SJSA1 (cell line): ENCODE measurements around the gene LRIT1. TPM values are rescaled to one million over a fixed set of nuclear protein-coding genes. Genes with fewer than 3 reads are reported as not detected.

Experiments
- DNase-seq, 2 experiments: peaks; one replicate each; pipeline ENCODE4 v3.0.0-alpha.2; 2015 to 2020; ENCODE audit warnings: low spot score in 2 of 2, low read depth in 1 of 2
- H3K27ac ChIP-seq: fragments of 250-450 bp; sonication (Bioruptor Pico); 2 replicates; pipeline ENCODE4 v1.5.1; 2020; ENCODE audit warnings: mild to moderate bottlenecking, moderate library complexity
- H3K27me3 ChIP-seq: fragments of 250-450 bp; sonication (Bioruptor Pico); replicated peaks from 2 replicates; pipeline ENCODE4 v1.5.1; 2020; ENCODE audit warnings: mild to moderate bottlenecking, moderate library complexity
- H3K36me3 ChIP-seq: fragments of 250-450 bp; sonication (Bioruptor Pico); 2 replicates; pipeline ENCODE4 v1.5.1; 2020; ENCODE audit warnings: mild to moderate bottlenecking
- H3K4me1 ChIP-seq: fragments of 250-450 bp; sonication (Bioruptor Pico); replicated peaks from 2 replicates; pipeline ENCODE4 v1.6.1; 2021; ENCODE audit warnings: mild to moderate bottlenecking
- H3K4me3 ChIP-seq: fragments of 250-450 bp; sonication (Bioruptor Pico); 2 replicates; pipeline ENCODE4 v1.5.1; 2020; ENCODE audit warnings: mild to moderate bottlenecking
- H3K9me3 ChIP-seq: fragments of 250-450 bp; sonication (Bioruptor Pico); replicated peaks from 2 replicates; pipeline ENCODE4 v1.5.1; 2020; ENCODE audit warnings: mild to moderate bottlenecking
- total RNA-seq: library from RNA; depleted of rRNA; stranded (reverse); fragments of >200 nt; shearing (Covaris generic); gene quantifications from 2 replicates; pipeline ENCODE4 v1.2.3, GENCODE V29; 2014

The LRIT1 gene
- total RNA-seq, 1 experiment from 2014 or later: not detected

DNA sequence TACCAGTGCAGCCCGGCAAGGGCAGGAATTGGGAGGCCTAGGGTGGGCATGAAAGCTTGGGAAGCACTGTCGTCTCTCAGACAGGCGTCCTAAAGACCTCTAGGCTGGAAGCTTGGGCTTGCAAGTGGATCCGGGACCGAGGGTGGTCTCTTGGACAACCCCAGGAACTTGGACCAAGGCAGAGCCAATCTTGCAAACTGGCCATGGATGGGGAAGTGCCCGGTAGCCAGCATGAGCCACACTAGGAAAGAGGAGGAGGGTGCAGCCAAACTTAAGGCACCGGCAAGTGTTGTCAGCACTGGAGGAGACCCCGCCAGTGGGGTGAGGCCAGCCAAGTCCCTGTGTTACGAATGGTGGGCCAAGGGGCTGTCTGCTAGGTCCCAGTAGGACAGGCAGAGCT lies 24.5 kb downstream of the LRIT1 start:
- DNase-seq: no peak
- Histone ChIP-seq H3K9me3 (no peaks in the 10 kb centered on the region), H3K4me1 (no peaks in the 10 kb centered on the region), H3K27ac (no peak overlapping the region), H3K4me3 (no peak overlapping the region), H3K27me3 (no peaks in the 10 kb centered on the region; the same call in 1 of the 2 replicates), H3K36me3 (no peaks in the 10 kb centered on the region)

DNA sequence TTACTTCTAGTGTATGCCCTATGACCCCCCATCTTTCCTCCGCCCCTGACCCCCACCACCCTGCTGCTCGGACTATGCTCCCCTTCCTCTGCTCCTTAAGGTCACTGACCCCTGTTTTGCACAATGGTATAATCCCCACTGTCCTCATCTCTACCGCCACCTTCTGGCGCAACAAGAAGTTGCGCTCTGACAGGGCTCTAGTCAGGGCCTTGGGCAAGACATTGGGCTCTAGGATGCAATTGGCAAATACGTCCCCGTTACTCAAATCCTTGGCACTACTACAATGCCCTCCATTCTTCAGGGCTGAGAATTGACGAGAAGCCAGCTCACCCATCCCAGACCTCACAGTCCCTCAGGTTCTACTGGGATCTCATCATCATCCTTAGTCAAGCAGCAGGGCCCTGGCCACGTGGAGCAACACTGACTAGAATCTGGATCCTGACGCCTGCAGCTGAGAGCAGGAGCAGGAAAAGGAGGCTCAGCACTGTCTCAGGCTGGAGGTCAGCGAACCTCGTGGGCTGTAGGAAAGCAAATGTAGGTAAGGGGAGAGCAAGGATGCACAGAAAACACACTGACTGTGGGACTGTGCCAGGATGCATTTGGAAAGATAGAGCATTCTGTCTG lies 26.6 kb downstream of the LRIT1 start:
- Histone ChIP-seq H3K27ac (no peak overlapping the region), H3K27me3 (peaks cover 2% of the 10 kb centered on the region; the same call in 1 of the 2 replicates), H3K36me3 (no peaks in the 10 kb centered on the region), H3K4me3 (no peak overlapping the region), H3K9me3 (no peaks in the 10 kb centered on the region), H3K4me1 (no peaks in the 10 kb centered on the region)
- DNase-seq: no peak

DNA sequence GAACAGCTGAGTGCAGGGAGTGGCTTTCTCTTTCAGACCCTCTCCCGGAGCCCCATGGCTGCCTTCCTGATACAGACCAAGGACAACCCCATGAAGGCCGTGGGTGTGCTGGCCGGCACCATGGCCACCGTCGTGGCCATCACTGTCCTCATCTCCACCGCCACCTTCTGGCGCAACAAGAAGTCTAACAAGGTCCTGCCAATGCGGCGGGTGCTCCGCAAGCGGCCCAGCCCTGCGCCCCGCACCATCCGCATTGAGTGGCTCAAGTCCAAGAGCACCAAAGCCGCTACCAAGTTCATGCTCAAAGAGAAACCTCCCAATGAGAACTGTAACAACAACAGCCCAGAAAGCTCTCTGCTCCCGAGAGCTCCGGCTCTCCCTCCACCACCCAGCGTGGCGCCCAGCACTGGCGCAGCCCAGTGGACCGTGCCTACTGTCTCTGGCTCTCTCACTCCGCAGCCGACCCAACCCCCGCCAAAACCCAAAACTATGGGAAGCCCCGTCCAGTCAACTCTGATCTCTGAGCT lies 27.2 kb downstream of the LRIT1 start:
- H3K36me3 ChIP-seq: no peaks in the 10 kb centered on the region
- DNase-seq: no peak
- no peaks in the 10 kb centered on the region for H3K4me1 ChIP-seq
- H3K27me3 ChIP-seq: peaks cover 3% of the 10 kb centered on the region; the same call in 1 of the 2 replicates
- H3K27ac ChIP-seq: no peak overlapping the region
- H3K4me3 ChIP-seq: no peak overlapping the region
- H3K9me3 ChIP-seq: no peaks in the 10 kb centered on the region

DNA sequence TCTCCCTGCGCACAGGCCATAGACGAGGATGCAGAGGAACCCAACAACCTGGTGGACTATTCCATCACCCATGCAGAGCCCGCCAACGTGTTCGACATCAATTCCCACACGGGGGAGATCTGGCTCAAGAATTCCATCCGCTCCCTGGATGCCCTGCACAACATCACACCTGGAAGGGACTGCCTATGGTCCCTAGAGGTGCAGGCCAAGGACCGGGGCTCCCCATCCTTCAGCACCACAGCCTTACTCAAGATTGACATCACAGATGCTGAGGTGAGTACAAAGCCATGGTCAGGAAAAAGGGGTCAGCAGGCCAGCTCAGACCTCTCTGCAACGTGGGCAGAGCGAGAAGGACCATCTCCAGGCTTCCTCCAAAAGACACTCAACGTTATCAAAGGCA lies 28.3 kb downstream of the LRIT1 start:
- H3K27me3 ChIP-seq: 0 out of 2 replicates have a peak, but pooled peaks cover 3% of the 10 kb centered on the region
- no peak overlapping the region for H3K4me3 ChIP-seq
- DNase-seq: no peak
- H3K27ac ChIP-seq: no peak overlapping the region
- H3K36me3 ChIP-seq: no peaks in the 10 kb centered on the region
- no peaks in the 10 kb centered on the region for H3K9me3 ChIP-seq
- H3K4me1 ChIP-seq: no peaks in the 10 kb centered on the region

DNA sequence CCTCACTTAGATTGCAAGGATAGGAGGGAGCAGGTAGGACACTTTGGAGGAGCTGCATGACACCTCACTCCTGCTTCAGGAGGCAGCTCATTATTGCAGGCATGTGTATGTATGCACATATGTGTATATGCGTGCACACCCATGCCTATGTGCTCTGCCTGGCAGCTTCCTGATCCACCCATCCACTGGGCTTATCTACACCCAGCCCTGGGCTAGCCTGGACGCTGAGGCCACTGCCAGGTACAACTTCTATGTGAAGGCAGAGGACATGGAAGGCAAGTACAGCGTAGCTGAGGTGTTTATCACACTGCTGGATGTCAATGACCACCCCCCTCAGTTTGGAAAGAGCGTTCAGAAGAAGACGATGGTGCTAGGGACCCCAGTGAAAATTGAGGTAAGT lies 29.3 kb downstream of the LRIT1 start:
- Histone ChIP-seq H3K36me3 (no peaks in the 10 kb centered on the region), H3K9me3 (no peaks in the 10 kb centered on the region), H3K27ac (no peak overlapping the region), H3K4me1 (no peaks in the 10 kb centered on the region), H3K27me3 (0 out of 2 replicates have a peak, but pooled peaks cover 3% of the 10 kb centered on the region), H3K4me3 (no peak overlapping the region)
- DNase-seq: no peak

DNA sequence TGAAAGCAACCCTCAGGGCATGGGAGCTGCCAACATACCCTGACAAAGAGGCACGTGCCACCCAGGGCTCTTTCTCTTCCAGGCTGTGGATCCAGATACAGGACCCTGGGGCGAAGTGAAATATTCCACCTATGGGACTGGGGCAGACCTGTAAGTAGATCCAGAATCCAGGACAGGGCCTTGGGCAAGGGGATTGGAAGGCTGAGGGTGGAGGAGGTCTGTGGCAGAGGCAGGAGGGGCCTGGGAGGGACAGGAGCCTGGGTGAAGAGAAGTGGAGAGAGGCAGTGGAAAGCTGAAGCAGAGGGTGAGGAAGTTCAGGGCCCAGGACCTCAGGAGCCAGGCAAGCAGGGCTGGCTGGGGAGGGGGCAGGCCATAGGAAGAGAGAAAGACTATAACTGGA lies 29.8 kb downstream of the LRIT1 start:
- Histone ChIP-seq H3K4me1 (no peaks in the 10 kb centered on the region), H3K9me3 (no peaks in the 10 kb centered on the region), H3K27me3 (0 out of 2 replicates have a peak, but pooled peaks cover 3% of the 10 kb centered on the region), H3K36me3 (no peaks in the 10 kb centered on the region), H3K4me3 (no peak overlapping the region), H3K27ac (no peak overlapping the region)
- no peak for DNase-seq

DNA sequence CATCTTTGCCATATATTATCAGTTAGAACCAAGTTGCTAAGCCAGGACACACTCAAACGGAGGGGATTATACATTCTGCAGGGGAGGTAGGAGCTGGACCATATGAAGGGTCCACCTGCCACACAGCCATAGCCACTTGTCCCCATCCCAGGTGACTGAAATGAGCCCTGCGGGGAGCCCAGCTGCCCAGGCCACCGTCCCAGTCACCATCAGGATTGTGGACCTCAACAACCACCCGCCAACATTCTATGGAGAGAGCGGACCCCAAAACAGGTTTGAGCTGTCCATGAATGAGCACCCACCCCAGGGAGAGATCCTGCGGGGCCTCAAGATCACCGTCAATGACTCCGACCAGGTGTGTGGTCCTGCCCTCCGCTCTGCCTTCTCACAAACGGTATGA lies 33.3 kb downstream of the LRIT1 start:
- Histone ChIP-seq H3K4me1 (no peaks in the 10 kb centered on the region), H3K27ac (no peak overlapping the region), H3K9me3 (no peaks in the 10 kb centered on the region), H3K27me3 (0 out of 2 replicates have a peak, but pooled peaks cover 3% of the 10 kb centered on the region), H3K36me3 (no peaks in the 10 kb centered on the region), H3K4me3 (no peak overlapping the region)
- no peak for DNase-seq

DNA sequence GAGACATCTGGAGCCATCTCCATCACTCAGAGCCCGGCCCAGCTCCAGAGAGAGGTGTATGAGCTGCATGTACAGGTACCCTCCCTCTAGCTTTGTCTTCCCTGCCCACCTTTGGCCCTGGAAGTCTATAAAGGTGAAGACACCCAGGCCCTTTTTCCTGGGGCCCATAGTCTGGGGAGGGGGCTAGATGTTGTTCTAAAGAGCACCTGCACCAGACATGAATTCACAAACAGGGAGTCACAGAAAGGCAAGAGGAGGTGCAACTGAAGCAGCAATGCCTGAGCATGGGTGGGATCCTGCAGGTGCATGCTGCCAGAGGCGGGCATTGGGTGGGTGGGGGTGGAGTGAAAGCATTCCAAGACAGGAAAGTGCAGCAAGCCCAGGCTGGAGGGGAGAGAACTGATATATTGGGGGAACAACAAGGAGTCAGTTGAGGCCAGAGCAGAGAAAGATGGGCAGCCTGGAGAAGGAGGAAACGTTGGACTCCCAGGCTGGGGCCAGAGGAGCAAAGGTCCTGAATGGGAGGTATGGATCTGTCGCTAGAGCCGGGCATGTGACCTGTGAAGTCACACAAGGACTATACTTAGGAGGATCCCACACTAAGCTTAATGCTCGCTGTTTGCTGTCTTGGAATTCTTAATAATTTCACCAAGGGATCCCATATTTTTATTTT lies 35.4 kb downstream of the LRIT1 start:
- Histone ChIP-seq H3K27ac (no peak overlapping the region), H3K9me3 (no peaks in the 10 kb centered on the region), H3K36me3 (no peaks in the 10 kb centered on the region), H3K27me3 (0 out of 2 replicates have a peak, but pooled peaks cover 3% of the 10 kb centered on the region), H3K4me3 (no peak overlapping the region), H3K4me1 (no peaks in the 10 kb centered on the region)
- DNase-seq: no peak

DNA sequence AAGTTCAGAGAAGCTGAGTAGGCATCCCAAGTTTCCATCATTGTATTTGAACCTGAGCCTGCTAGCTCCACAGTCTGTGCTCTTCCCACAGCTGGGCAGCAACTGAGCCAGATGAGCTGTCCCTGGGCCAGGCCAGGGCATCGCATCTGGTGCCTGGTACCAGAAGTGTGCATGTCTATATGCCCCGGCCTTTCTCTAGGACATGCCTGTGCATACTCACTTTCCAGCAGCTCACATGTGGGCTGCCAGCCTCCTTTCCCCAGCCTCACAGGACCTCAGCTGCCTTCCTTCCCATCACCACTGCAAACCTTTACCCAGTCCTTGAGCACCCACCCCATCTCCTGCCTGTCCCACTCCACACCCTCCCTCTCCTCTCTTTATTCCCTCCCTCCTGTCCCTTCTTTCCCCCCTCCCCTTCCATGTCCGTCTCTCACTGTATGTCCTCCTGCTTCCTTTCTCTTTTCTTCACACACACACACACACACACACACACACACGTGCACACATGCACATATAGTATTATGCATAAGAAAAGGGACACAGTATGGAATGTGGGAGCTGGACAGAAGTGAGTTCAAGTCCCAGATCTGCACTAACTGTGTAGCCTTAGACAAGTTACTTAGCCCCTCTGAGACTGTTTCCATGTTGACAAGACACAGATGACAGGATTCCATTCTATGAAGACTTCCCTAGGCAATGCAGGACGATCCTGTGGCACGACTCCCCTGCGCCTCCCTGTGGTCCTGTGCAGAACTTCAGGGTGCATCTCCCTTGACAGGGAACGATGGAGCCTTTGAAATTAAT lies 36.1 kb downstream of the LRIT1 start:
- H3K9me3 ChIP-seq: no peaks in the 10 kb centered on the region
- H3K27ac ChIP-seq: no peak overlapping the region
- no peak overlapping the region for H3K4me3 ChIP-seq
- DNase-seq: peak in 1 of 2 experiments; percentile 22
- no peaks in the 10 kb centered on the region for H3K36me3 ChIP-seq
- H3K4me1 ChIP-seq: no peaks in the 10 kb centered on the region
- H3K27me3 ChIP-seq: 0 out of 2 replicates have a peak, but pooled peaks cover 6% of the 10 kb centered on the region

DNA sequence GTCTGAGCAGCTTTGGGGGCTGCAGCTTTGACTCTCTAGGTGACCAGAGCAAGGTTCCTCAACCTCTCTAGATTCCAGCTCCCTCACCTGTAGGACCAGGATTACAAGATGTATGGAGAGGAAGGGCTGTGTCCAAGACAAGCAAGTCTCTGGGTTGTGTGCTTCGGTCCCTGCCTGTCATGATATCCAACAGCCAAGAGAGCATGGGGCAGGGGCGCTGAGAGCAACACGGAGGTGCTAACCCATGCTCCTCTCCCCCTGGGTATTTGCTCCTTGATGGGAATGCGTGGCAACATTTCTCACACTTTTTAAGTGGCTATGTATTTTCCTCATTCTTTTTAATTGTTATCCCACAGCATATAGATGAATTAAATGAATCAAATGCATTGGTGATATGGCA lies 36.7 kb downstream of the LRIT1 start:
- no peaks in the 10 kb centered on the region for H3K9me3 ChIP-seq
- H3K4me3 ChIP-seq: no peak overlapping the region
- H3K27me3 ChIP-seq: 0 out of 2 replicates have a peak, but pooled peaks cover 5% of the 10 kb centered on the region
- H3K4me1 ChIP-seq: no peaks in the 10 kb centered on the region
- DNase-seq: no peak
- H3K27ac ChIP-seq: no peak overlapping the region
- H3K36me3 ChIP-seq: no peaks in the 10 kb centered on the region

DNA sequence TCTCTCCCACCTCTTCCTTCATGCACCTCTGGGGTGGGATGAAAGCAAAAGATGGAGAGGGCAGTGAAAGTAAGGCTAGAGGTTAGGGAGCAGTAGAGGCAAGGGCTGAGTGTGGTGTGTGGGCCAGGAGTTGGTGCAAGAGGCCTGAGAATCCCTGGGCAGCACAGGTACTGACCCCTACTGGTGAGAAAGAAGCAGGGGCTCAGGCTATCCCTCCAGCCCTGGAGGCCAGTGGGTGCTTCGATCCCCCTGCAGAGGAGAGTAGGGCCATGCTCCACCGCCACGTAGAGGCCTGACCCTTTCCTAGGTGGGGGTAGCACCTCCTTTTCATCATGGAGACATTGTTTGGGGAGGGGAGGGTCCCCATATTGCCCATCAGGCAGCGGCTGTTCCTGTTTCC lies 37.2 kb downstream of the LRIT1 start:
- Histone ChIP-seq H3K36me3 (no peaks in the 10 kb centered on the region), H3K27me3 (0 out of 2 replicates have a peak, but pooled peaks cover 5% of the 10 kb centered on the region), H3K9me3 (no peaks in the 10 kb centered on the region), H3K27ac (no peak overlapping the region), H3K4me3 (no peak overlapping the region), H3K4me1 (no peaks in the 10 kb centered on the region)
- no peak for DNase-seq

DNA sequence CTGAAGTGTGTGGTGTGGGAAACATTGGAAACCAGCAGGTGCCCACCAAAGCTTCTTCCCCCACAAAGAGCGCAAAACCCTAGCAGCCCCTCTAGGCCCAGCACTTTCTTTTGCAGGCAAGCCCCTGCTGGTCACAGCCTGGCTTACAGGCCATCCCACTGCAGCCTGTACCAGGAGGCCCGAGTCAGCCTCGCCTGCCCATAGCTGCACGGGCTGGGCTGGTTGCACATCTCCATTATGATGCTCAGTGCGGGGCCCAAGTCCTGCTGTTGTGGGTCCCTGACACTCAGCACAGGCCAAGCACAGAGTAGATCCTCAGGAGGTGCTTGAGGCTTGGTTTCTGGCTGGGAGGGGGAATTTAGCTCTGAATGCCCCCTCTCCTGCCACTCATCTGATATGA lies 39.0 kb downstream of the LRIT1 start:
- no peaks in the 10 kb centered on the region for H3K9me3 ChIP-seq
- no peak for DNase-seq
- H3K36me3 ChIP-seq: no peaks in the 10 kb centered on the region
- H3K27me3 ChIP-seq: peaks cover 19% of the 10 kb centered on the region
- H3K4me3 ChIP-seq: no peak overlapping the region
- H3K4me1 ChIP-seq: no peaks in the 10 kb centered on the region
- no peak overlapping the region for H3K27ac ChIP-seq

DNA sequence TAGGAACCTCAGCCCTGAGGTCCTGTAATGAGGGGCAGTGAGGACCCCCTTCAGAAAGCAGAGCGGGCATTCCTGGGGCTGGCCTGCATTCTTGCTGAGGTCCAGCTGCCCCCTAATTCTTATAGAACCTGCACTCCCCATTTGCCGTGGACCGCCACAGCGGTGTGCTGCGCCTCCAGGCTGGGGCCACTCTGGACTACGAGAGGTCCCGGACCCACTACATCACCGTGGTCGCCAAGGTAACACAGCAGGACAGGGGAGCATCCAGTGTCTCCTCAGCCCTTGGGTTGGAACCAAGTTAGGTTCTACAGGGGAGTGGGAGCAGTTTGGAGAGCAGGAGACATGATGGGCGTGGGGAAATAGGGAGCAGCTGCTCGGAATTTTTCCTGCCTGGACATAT lies 39.7 kb downstream of the LRIT1 start:
- Histone ChIP-seq H3K27ac (no peak overlapping the region), H3K4me1 (no peaks in the 10 kb centered on the region), H3K27me3 (peaks cover 22% of the 10 kb centered on the region), H3K9me3 (no peaks in the 10 kb centered on the region), H3K4me3 (no peak overlapping the region), H3K36me3 (no peaks in the 10 kb centered on the region)
- DNase-seq: no peak

DNA sequence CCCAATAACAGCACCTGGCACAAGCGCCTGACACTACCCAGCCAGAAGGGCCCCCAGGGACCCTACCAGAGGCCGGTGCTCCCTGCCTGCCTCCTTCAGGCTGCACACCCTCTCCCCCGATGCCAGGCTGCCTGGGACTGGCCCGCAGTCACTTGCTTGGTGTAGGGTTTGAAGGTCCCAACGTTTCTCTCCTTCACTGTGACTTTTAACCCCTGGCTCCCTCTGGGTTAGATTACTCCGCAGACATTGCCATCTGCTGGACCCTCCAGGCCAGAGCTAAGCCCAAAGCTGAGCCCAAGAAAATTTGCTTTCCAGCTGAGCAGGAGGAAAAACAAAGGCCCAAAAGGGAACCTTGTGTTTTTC lies 40.1 kb downstream of the LRIT1 start:
- Histone ChIP-seq H3K9me3 (no peaks in the 10 kb centered on the region), H3K4me1 (no peaks in the 10 kb centered on the region), H3K36me3 (no peaks in the 10 kb centered on the region), H3K4me3 (no peak overlapping the region), H3K27ac (no peak overlapping the region), H3K27me3 (peaks cover 25% of the 10 kb centered on the region)
- DNase-seq: no peak
